Bone marrow (tissue), 2 donors: ENCODE results near the gene MYH9.
A peak's percentile ranks its signal among the peaks of the same experiment; 100 is the strongest.

Source experiments
- DNase-seq, 2 donors: peaks; one replicate each; lab custom pipeline; 2025; lab: John Stamatoyannopoulos, UW

MYH9 gene

DNA sequence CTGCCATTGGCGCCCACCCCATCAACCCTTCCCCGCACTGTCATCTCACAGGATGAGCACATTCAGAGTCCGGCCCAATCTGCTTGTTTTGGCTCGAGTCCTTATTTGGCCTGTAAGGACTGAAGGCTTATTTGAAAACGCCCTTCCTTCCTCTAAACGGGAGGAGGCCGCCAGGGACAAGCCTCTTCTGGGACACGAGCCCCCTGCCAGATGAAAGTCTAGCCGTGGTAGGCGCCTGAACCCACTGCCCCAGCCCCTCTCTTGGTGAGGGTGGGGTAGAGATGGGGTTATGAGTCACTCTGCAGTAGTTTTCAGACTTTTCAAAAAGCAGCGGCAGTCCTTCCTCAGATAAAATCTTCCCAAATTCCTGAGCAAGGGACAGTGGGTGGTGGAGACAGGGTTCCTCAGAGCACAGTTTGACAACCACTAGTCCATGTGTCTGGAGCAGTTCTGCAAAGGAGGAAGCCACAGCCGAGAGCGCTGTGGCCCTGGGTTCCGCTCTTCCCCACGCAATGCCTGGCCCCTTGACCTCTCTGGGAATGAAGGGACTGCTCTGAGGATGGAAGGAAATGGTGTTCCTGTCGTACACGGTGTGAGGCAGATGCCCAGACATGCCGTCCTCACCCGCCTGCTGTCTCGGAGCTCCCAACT lies 57.0 kb downstream of the MYH9 start:
- DNase-seq: no peak

DNA sequence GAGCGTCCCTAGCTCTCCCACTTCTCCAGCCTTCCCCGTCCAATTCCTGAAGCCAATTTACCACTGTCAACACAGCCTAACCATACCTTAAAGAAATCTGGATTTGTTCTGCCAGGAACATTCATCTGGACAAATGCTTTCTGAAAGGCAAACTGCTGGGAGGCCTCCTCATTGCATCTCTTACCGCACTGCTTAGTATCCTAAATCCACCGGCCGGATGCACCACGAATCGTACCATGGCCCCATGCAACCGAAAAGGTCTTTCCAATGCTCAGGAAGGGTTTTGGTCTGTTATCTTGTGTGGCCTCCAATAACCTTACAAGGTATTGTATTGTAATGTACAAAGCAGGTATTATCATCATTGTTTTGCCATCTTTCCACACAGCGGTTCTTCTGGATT lies 57.6 kb downstream of the MYH9 start:
- no peak for DNase-seq

DNA sequence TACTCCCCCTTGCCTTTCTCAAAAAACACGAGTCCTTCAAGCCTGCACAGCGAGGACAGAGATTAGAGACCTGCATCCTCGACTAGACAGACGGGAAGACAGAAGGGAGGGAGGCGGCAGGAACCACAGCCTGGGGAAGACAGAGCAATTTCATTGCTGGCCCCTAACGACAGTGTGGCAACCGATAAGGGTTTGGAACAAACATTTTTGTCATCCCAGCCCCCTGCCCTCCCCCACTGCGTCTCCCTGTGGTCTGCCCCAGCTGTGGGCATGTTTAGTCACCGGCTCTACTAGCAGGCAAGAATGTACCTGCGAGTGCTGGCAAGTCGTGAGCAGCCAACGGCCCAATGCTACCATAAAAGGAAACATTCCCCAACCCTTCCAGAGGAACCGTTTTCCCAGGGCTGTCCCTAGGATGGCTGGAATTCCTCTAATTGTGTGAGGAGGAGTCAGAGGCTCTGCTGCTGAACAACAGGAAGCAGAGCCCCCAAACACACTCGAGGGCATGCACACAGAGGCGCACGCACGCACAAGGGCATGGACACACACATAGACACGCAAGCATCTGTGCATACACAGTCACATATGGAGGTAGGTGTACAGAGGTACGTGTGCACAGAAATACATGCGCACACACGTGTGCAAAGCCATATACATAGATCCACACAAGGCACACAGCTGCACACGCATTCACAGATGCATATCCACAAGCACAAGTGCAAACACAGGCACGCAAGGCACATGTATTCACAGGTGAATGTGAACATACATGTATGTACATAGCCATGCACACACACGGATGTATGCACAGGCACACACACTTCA lies 58.3 kb downstream of the MYH9 start:
- DNase-seq: peak in 1 of 2 donors; percentile 90

DNA sequence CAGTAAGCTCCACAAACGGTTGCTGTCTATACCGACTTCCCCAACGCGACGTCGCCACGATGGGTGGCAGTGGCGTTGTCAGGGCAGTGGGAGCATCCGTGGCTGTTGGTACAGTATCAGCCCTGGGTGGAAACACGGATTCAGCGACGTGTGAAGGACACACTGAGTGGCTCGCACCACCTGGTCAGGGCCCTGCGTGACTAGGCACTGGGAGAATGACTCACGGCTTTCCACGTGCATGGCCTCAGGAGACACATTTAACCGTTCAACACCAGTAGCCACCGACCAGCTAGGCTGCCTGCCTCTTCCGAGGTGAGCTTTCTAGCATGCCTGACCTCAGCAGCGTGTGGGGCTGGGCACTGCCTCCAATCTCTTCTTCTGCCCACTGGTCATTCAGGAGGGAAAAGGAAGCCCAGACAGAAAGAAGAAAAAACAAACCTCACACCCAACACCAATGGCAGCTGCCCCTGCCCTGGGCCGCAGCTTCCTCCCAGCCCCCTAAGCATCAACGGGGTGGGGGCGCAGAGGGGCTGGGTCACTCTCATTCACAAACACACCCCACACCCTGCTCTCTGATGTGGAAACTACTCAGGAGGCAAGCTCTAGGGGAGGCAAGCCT lies 59.0 kb downstream of the MYH9 start:
- DNase-seq: no peak

DNA sequence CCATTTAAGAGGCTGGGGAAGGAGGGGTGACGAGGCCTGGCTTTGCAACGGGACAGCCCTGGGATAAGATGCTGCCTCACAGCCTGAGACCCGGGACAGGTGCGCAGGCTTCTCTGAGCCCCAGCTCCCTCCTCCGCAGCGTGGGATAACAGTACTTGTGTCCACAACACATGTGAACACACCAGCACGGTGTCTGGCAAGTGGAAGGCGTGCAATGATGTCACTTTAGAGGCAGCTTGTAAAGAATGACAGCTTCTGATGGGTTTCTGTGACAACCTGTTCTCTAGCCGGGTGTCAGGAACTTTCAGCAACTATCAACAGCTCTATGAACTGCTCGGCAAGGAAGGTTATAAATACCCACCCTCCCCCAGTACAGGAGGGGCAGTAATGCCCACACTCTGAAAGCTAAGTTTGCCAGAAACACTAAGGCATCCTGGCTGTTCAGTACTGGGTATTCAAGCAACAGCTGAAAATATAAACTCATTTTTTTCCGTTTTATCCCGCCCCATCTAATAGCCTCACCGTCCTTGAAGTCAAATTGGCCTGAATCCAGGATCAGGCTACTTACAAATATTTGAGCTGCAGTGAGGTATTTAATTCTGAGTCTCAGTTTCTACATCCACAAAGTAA lies 59.7 kb downstream of the MYH9 start:
- DNase-seq: no peak

DNA sequence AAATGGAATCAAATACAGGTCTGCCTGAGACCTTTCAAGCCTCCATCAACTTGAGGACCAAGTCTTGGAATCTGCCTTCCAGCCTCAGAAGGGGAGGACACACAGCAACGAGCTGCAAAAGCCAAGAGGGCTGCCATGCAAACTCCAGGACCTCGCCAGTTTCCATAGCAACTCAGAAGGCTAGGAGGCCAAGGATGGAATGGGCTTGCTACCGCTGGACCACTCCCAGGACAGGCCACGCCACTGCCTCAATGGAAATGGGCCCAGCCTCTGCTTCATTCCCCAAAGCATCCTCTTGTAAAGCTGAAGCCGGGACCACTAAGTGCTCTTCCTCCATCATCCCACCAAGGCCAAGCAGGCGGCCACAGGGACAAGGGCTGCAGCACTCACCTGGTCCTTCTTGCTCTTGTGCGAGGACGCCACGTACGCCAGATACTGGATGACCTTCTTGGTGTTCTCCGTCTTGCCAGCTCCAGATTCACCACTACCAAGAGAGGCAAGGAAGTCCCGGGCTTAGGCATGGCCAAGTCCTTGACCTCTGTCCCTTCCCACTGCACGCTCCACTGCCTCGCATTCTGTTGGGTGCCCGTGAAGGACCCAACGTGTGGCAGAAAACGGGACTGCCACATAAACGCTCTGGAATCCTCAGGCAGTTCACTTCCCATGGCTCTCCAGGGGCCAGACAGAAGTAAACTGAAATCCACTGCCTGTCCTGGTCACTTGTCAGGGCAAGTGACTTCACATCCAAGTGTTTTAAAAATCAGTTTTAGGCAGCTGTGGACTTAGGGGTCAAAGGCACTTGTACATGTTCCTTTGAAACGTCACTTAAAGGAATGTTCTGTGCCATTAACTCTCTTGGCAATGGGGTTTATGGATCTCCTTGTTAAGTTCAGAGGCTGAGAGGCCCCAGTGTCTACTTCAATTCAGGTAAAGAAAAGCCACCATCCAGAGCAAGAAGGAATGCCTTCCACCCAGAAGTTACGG lies 61.3 kb downstream of the MYH9 start:
- DNase-seq: no peak

DNA sequence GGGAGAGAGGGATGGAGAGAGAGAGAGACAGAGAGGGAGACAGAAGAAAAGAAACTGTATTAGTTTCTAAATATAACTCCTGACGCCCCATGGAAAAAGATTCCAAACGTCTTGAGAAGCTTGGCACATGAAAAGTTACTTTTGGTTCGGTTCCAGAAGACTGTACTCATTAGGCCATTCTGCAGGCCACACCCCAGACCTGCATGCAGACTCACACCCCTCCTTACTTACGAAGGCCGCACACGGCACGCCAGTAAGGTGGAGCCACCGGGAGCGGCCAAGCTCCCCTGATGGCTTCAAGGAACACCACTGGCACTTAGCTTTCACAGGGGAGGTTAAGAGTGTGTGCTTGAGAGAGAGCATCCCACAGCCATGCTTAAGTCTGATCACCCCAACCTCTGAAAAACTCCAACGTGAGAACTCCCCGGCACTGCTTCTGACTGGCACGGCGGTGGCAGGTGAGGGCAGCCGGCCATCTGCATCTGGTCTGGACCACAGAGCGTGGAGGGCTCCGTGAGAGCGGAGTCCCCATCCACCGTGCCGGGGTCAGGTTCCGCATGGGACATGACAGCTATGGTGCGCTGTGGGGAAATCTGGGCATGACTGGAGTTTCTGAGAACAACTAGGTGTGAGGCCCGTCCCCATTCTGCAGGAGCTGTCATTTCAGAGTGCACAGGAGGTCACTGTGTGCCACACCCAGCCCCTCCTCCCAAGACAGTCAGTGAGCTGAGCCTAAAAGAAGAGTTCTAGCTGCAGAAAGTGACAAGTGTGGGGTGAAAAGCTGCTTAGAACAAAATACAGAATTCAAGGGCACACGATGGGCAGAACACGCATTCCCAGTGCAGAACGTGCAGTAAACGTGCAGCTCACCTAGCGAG lies 62.4 kb downstream of the MYH9 start:
- no peak for DNase-seq

DNA sequence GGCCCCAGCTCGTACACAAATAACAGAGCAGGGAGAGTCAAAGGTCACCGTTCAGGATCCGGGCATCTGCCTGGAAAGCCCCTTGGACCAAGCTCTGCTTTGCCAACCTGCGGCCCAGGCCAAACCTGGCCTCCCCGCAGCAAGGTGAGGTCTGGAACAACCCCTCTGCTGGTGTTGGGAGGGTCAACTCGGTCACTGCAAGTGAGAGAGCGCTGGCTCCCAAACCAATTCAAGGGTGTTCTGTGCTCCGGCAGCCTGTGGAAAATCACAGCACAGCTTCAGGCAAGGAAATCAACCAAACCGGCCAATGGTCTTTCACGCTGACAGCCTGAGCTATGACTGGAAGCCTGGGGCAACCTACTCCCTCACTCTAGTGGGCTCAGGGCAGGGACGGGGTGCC lies 63.4 kb downstream of the MYH9 start:
- DNase-seq: no peak

DNA sequence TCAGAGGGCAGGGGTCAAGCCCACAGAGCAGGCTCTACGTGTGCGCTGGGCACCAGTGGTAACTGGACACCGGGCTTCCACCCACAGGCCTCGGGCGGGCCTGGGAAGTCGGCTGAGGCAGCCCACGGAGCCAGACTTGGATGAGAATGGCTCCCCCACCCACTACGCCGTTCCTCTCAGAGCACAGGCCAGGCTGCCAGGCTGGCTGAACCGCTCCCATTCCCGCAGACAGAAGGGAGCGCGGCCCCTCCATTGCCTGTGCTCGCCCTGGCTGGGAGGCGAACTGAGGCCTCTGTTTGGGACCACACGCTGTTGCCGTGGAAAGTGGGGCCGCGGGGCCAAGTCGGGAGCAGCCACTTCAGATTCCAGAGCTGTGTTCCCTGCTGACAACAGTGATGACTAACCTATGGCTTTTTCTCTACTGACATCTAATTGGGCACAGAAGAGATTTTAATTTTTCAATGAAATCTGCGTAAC lies 63.9 kb downstream of the MYH9 start:
- no peak for DNase-seq

DNA sequence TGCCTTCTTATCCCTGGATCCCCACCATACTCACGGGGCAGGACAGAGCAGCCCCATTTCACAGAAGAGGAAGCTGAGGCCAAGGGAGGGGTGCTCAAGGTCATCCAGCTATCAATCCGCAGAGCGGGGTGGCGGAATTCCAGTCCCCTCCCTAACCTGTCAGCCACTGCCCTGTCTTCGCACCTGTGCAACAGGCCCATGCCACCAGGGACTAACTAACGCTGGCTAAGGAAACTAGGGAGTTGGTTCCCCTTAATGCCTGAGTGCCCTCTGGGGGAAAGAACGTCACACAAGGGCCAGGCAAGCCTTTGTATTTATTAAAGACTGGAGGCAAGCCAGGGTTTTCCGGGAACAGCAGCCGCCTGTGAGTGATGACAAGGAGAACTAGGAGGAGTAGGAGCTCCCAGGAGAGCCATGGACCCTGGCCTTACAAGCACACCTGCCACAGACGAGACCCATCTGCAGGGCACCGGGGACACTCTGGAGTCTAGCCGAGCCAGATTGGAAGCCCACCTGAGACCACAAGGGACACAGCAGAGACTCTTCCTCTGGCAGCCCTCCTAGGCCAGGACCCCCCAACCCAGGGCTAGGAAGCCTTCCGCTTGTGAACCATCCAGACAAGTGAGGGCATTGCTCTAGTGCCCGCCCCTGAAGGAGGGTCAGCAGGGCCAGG lies 64.4 kb downstream of the MYH9 start:
- DNase-seq: no peak

DNA sequence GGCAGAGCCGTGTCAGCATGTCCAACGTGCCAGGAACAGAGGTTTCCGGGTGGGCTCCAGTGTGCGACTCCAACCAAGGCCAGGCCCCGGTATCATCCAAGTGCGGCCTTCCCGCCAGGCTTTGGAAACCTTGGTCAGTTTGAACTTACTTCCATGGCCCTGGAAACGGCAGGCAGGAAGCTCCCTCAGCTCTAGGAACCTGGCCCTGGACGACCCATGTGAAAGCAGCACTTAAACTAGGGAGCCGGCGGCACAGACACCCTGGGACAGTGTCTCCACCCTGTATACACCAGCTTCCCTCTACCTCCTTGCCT lies 65.2 kb downstream of the MYH9 start:
- DNase-seq: no peak

DNA sequence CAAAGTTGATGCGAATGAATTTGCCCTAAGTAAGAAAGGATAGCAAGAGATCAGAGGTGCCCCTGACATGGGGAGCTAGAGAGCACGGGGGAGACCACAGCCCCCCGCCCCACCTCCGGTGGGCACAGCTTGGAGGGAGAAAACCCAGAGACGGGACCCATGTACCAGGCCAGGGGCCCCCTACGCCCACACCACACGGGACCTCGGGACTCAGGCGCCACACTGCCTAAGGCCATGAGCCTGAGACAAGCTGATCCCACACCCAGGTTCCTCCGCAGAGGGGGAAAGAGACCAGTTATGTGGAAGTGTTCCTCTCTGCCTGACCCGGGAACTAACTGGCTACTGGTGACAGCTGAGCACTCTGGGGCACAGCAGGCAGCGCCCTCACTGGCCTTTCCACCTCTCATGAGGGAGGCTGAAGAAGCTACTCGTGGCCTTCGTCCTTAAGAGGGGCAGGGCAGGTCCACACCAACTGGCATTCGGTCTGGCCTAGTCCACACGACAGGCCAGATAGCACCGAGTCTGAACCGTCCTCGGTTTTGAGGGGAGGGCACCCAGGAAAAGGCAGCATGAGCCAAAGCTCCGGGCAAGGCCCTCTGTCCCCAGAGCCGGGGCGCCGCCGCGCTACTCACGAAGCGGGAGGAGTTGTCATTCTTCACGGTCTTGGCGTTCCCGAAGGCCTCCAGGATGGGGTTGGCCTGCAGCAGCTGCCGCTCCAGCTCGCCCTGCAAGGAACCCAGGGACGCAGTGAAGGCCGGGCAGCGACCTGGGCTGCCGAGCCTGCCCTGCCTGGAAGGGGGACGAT lies 65.8 kb downstream of the MYH9 start:
- no peak for DNase-seq

DNA sequence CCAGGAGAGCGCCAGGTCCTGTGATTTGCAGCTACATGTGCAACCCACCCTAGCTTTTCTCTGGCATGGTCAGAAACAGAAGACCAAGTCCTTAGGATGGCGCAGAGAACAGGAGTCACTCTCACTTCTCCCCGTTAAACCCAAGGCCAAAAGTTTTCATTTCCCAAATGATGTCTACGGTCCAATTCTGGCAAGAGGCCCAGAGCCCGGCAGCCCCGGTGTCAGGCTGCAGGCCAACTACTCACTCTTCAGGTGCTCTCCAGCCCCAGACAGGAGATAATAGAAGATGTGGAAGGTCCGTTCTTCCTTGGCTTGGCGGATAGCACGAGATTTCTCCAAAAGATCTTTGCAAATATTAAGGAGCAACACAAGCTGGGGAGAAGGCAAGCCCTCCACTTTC lies 67.2 kb downstream of the MYH9 start:
- no peak for DNase-seq

DNA sequence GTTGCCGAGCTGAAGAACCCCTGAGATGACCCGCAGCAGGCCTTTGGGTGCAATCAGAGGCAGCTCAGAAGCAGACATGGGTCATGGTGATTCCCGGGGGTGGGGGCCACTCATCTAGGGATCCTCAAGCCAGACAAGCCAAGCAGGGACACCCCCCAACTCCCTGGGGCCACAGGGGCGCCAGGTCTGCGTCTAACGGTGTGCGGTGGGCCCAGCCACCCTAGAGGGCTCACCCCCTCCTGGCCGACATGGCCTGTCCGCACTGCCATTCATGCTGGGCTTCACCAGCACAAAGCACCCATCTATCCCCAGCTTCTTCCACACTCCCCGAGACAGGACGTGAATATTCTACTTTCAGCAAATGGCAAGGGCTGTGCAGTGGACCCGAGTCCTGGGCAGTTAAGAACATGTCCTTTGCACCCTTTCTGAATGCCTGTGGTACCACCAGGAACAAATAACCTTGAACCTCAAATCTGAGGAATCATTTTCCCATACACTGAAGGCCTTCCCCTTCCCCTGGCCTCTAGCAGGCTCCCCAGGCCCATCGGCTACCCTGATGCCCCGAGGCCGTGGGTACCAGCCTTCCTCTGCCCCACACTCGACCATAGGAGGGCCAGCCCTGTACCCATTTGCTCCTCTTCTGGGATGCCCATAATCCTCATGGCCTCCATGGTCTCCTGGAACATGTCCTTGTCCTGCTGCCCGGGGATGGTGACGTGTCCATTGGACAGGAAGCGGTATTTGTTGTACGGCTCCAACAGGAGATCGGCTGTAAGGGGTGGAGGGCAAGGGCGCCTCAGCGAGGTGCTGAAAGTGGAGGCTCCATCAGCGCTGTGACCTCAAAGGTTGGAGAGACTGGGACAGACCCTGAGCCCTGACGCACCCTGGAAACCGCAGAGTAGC lies 67.9 kb downstream of the MYH9 start:
- DNase-seq: no peak

DNA sequence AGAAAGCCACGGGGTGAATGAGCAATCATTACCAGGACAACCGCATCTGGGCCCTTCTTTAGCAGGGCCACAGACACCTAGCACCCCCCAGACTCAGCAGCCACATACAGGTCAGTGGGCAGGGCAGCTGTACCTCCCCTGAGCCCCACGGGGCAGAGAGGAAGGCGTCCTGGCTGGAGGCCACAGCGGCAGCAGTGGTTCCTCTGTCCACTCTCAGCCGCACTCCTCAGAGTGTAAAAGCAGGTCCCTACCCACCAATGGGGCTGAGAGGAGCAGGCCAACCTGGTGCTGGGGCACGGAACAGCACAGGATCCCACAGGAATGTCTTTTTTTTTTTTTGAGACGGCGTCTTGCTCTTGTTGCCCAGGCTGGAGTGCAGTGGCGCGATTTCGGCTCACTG lies 69.3 kb downstream of the MYH9 start:
- DNase-seq: no peak

DNA sequence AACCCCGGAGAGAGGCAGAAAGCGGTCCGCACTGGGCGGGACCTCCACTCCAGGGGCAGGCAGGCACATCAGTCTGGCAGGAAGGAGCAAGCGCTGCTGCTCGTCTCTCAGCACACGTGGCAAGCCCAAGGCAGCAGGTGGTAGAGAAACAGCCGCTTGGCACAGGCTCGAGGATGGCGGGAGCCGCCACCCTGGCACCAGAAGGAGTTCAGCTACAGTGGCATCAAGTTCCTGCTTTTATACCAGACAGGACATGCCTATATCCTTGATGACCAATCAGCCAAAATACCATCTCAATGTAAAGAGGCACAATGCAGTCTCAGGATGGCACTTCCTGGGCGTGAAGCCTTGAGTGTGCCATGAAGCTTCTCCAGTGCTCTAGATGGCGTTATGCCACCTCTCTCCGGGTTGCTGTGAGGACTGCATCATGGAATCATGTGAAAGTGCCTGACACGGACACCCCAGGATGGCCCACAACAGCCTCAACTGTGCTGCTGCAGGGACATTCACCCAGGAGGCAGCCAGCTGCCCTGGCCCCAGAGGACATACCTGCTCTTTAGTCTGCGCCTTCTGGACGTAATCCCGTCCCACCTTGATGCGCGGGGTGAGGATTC lies 70.0 kb downstream of the MYH9 start:
- no peak for DNase-seq

DNA sequence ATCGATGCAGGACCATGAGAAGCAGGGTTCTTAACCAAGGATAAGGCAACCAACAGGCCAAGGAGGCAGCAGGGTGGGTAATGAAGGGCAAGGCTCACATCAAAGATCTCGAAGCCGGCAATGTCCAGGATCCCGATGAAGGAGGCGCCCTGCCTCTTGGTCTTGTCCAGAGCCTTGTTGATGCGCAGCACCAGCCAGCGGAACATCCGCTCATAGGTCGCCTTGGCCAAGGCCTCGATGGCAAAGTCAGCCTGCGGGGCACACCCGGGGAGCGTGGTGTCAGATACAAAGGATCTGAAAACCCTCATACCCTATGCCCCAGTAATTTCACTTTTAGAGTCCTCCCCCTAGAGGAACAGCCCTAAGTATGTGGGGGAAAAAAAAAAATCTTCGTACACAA lies 71.3 kb downstream of the MYH9 start:
- no peak for DNase-seq

DNA sequence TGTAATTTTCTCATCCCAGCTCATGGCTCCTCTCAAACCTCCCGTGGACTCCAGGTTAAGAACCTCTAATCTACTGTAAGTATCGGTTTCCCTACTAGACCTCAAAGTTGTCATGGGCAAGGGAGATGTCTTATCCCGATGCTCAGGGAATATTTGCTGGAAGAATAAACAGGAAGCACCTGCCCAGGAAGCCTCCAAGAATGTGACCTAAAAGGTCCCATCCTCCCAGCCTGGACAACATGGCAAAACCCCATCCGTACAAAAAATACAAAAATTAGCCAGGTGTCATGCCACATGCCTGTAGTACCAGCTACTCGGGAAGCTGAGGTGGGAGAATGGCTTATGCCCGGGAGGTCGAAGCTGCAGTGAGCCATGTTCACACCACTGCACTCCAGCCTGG lies 72.4 kb downstream of the MYH9 start:
- no peak for DNase-seq
